ENCODE measurements around the gene UGP2.

Gene UGP2

GRCh38 chr2:63842149-63843061 is 709 bp downstream of the UGP2 start:
- H3K27ac ChIP-seq (replicated peaks), result peak overlapping the region; percentile 99

GRCh38 chr2:63843093-63843492 is 1.4 kb downstream of the UGP2 start:
- Histone ChIP-seq H3K27me3 (ENCODE audit: insufficient read depth, poor library complexity, severe bottlenecking) (no peaks in the 10 kb centered on the region), H3K27ac (replicated peaks) (peak overlapping the region; percentile 99; the same call in 1 of the 2 replicates), H3K4me3 (replicated peaks; ENCODE audit: insufficient read depth, low read length) (peak overlapping the region; percentile 76)
- DNase-seq (ENCODE audit: low read depth in 1 of 2, low spot score in 1 of 2), result no peak
- no peak for TF ChIP-seq GABPA (IDR thresholded peaks at IDR 0.05; ENCODE audit: low read depth)
- TF ChIP-seq REST (IDR thresholded peaks at IDR 0.05; ENCODE audit: insufficient replicate concordance, low read depth), result no peak
- no peak for TF ChIP-seq SPI1 (IDR thresholded peaks at IDR 0.05; ENCODE audit: borderline replicate concordance, low read depth)
- no peak for TF ChIP-seq CTCF (IDR thresholded peaks at IDR 0.05; ENCODE audit: insufficient read depth, low read length)
- TF ChIP-seq POLR2AphosphoS5 (IDR thresholded peaks at IDR 0.05; ENCODE audit: low read depth), result no peak

More at GRCh38 chr2:63842149-63843061, 709 bp downstream of the UGP2 start:
- TF ChIP-seq CTCF (IDR thresholded peaks at IDR 0.05; ENCODE audit: insufficient read depth, low read length) (no peak), SPI1 (IDR thresholded peaks at IDR 0.05; ENCODE audit: borderline replicate concordance, low read depth) (no peak), POLR2AphosphoS5 (IDR thresholded peaks at IDR 0.05; ENCODE audit: low read depth) (no peak), REST (IDR thresholded peaks at IDR 0.05; ENCODE audit: insufficient replicate concordance, low read depth) (no peak), GABPA (IDR thresholded peaks at IDR 0.05; ENCODE audit: low read depth) (no peak)
- H3K4me3 ChIP-seq (replicated peaks; ENCODE audit: insufficient read depth, low read length), result peak overlapping the region; percentile 76
- no peaks in the 10 kb centered on the region for H3K27me3 ChIP-seq (ENCODE audit: insufficient read depth, poor library complexity, severe bottlenecking)
- peak; percentile 51 to 59 for DNase-seq (ENCODE audit: low read depth in 1 of 2, low spot score in 1 of 2)

GRCh38 chr2:63843791-63844190 is 2.1 kb downstream of the UGP2 start:
- TF ChIP-seq CTCF (IDR thresholded peaks at IDR 0.05; ENCODE audit: insufficient read depth, low read length), result no peak
- H3K27me3 ChIP-seq (ENCODE audit: insufficient read depth, poor library complexity, severe bottlenecking), result no peaks in the 10 kb centered on the region
- no peak overlapping the region for H3K27ac ChIP-seq (replicated peaks)
- DNase-seq (ENCODE audit: low read depth in 1 of 2, low spot score in 1 of 2), result no peak
- H3K4me3 ChIP-seq (replicated peaks; ENCODE audit: insufficient read depth, low read length), result no peak overlapping the region

Data from HL-60 (cell line).